Hematopoietic multipotent progenitor cell treated with erythropoietin and hydrocortisone succinate and interleukin-3 and kit ligand, for 4 days (in vitro differentiated cells): ENCODE data around the gene ENPP3.
A peak's percentile ranks its signal among the peaks of the same experiment; 100 is the strongest.
"Not testable (repeated sequence)": the region's sequence is repeated elsewhere in the genome, so short reads cannot be mapped to it uniquely, and the experiment has no call there.

ENCODE experiments used
- DNase-seq: peaks from one replicate; pipeline ENCODE4 v3.0.0-alpha.2; 2015

The ENPP3 gene

GRCh38 chr6:131692031-131692430, 54.9 kb downstream of the ENPP3 start:
- no peak for DNase-seq

- no peak for DNase-seq
Observed at GRCh38 chr6:131692589-131692988, 55.5 kb downstream of the ENPP3 start.

DNA sequence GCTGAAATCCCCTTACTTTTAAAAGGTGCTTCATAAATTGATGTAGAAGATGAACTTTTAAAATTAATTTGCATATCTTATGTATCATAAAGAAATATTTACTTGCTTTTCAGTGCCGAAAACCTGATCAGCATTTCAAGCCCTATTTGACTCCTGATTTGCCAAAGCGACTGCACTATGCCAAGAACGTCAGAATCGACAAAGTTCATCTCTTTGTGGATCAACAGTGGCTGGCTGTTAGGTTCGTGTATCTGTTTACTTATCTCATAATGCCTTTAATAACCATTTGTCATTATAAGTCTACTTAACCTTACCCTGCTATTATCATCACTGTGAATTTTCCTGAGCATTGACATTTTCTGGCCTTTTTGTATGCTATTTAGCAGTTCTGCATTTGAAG, 56.3 kb downstream of the ENPP3 start:
- no peak for DNase-seq

DNA sequence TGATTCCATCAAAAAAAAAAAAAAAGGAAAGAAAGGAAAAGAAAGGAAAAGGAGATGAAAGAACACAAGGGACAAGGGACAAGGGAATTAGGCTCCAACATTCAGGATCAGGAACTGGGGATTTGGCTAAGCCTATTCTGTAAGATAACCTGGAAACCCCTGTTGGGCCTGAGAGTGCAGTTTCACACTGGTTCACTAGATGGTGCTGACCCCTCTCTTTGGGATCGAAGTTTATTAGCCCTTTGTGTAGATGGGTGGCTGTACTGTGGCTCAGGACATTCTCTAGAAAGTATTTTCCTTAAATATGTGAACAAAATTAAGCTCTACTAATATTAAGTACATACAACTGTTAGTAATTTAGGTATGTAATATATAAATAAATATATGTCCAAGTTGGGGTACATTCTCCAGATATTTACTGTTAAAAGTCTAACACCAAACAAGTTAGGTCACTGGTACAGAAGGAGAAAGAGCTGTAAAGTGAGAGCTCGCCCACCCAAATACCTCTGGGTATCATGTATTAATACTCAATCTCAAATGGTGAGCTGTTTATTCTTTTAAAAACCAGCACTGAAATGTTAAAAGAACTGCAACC, 57.8 kb downstream of the ENPP3 start:
- peak; percentile 77 for DNase-seq

DNA sequence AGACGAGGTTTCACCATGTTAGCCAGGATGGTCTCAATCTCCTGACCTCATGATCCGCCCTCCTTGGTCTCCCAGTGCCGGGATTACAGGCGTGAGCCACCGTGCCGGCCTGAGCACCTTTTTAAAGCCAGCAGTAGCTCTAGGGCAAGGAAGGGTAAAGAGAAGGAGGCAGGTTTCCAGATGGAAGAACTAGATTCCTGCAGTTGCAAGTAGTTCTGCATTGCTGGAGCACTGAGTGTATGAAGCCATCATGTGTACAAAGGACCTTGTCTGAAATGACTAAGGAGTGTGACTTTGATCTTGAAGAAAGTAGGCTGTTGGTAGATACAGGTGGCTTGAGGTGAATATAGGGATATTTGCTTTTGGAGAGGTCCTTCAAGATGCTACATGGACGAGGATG, 59.9 kb downstream of the ENPP3 start:
- no peak for DNase-seq

DNA sequence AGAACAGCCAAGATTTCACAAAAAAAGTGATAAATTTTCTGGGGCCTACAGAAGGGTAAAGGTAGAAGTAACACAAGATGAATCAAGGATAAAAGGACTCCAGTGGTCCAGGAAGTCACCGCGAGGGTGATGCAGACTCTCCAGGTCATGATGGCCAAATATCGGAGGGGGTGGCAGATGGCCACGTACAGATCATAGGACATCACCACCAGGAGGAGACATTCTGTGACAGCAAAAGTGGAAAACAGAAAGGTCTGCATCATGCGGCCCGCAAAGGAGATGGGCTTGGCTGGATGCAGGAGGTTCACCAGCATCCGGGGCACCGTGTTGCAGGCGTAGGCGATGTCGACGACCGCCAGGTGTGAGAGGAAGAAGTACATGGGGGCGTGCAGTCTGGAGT, 63.7 kb downstream of the ENPP3 start:
- not testable (repeated sequence) for DNase-seq

GRCh38 chr6:131703905-131704304, 66.8 kb downstream of the ENPP3 start:
- DNase-seq: not testable (repeated sequence)

- DNase-seq: not testable (repeated sequence)
Observed at GRCh38 chr6:131710917-131711316, 73.8 kb downstream of the ENPP3 start, which contains the start of gene CTAGE9. Gene CTAGE9 (minus strand): TSS chr6:131711017. CDS start chr6:131711017, 0 bp downstream.

- not testable (repeated sequence) for DNase-seq
Observed at GRCh38 chr6:131715567-131715966, 78.5 kb downstream of the ENPP3 start.

- DNase-seq: no peak
Observed at GRCh38 chr6:131717836-131718542, 80.9 kb downstream of the ENPP3 start.

DNA sequence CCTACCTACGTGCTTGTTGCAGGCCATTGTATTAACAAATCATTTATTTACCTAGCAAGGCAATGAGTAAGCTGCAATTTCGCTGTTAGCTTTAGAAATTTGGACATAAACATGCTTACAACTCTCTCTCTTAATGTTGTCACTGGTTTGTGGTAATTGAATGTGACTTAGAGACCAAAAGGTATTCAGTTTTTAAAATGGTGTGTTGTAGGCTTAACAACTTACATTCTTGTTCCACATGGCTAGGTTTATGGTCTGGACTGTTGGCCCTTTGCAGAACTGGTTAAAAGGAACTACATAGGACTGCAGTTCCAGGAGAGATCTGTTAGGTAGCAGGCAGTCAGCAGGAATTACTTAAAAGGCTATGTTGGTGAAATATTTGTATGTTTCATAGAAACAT, 84.1 kb downstream of the ENPP3 start:
- DNase-seq: no peak

- no peak for DNase-seq
Observed at GRCh38 chr6:131724114-131724513, 87.0 kb downstream of the ENPP3 start.

DNA sequence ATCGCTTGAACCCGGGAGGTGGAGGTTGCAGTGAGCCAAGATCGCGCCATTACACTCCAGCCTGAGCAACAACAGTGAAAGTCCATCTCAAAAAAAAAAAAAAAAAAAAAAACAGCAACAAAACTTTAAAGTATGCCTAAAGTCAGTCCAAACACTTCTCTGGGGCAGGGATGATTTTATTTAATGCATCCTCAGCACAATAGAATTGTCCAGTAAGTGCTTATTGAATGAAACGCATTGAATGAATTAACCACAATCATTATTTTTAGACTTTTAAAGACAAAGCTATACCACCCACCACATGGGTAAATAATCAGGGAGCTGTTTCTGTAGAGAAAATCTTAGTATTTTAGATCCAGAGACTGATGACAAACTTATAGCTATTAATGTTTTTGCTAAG, 90.4 kb downstream of the ENPP3 start:
- DNase-seq: no peak

- no peak for DNase-seq
Observed at GRCh38 chr6:131727868-131728267, 90.8 kb downstream of the ENPP3 start.

GRCh38 chr6:131728296-131728939, 91.3 kb downstream of the ENPP3 start:
- DNase-seq: peak; percentile 6

- no peak for DNase-seq
Observed at GRCh38 chr6:131729550-131729949, 92.4 kb downstream of the ENPP3 start.

DNA sequence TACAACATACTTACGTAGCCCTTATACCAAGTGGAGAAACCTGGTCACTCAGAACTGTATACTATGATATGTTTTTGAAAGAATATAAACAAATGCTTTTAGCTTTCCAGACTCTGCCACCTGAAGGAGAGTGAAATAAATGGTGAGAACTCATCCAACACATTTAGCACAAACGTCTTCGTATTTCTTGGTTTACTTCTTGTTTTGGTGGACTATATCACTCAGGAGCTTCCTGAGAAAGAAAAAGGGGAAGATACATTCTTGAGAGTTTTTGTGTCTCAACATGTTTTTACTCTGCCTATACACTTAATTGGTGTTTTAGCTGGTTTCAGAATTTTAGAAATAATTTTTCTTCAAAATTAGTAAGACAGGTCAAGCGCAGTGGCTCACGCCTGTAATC, 93.2 kb downstream of the ENPP3 start:
- peak; percentile 11 for DNase-seq

DNA sequence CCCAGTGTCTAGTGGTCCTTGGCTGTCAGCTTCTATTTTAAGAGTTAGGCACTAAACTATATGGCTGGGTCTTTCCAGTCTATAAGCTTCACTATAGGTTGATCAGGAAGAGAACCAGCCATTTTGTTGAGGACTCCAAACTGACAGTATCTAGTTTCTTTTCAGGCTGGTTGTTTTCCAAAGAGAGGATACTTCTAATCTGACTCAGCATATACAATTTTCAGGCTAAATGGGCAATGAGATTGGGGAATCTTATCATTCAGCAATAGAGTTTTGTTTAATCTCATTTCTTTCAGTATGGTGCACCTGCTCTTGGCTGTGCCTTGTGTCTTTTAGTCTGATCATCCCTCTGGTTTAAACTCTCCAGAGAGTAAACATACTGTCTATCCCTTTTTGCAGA, 94.1 kb downstream of the ENPP3 start:
- no peak for DNase-seq

DNA sequence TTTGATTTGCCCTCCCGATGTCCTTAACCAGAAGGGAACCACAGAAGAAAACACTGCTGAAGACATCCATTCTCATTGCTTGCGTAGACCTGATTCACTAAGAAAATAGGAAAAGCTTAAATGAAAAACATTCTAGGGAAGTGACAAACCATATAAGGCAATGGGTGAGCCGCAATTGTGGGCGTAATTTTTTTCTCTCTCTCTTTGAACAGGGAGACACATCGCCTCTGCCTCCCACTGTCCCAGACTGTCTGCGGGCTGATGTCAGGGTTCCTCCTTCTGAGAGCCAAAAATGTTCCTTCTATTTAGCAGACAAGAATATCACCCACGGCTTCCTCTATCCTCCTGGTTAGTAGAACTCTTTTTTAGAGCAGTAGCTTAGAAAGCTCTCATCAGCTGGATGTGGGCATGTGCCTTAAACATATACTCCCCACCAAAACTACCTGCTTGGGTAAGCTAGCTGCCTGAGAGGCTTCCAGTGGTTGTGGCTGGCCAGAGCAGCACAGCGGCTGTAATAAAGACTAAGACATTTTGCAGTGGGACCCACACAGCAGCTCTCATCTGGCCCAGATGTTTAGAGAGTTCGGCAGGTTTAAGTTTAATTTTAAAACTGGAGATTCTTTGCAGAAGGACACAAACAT, 96.4 kb downstream of the ENPP3 start:
- no peak for DNase-seq

DNA sequence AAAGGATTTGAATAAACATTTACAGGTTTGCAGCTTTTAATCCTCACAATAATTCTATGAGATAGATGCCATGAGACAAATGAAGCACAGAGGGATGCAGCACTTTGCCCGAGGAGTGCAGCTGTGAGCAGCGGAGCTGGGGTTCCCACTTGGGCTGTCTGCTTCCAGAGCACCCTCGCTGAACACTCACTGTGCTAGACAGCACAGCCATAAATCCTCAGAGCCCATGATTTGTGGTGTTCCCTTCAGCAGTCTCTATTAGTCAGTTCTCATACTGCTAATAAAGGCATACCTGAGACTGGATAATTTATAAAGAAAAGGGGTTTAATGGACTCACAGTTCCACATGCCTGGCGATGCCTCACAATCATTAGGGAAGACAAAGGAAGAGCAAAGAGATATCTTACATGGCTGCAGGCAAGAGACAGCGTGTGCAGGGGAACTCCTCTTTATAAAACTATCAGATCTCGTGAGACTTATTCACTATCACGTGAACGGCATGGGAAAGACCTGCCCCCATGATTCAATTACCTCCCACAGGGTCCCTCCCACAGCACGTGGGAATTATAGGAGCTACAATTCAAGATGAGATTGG, 99.0 kb downstream of the ENPP3 start:
- no peak for DNase-seq

DNA sequence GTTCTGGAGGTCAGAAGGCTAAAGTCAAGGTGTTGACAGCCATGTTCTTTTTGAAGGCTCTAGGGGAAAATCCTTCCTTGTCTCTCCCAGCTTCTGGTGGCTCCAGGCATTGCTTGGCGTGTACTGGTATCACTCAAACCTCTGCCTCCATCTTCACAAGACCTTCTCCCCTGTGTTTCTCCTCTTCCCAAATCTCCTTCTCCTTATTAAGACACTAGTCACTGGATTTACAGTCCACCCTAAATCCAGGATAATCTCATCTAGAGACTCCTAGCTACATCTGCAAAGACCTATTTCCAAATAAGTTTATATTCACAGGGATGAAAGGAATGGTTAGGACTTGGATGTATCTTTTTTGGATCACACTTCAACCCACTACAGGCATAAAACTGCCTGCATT, 99.7 kb downstream of the ENPP3 start:
- no peak for DNase-seq

DNA sequence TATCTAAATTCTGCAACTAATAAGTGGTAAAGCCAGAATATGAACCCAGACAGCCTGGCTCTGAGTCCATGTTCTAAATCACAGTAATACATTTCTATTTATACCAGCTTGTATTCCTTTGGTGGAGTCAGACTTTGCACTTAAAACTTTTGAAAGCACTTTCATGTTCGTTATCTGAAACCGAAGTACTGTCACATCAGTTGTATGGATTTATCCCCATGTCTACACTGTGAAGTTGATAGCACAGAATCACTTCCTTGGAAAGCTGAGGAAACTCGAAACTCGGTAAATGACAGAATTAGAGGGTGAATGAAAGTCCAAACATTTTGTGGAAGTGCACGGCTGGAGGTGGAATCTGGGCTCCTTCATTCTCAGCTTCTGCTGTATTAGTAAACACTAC, 102.0 kb downstream of the ENPP3 start:
- DNase-seq: no peak

- DNase-seq: no peak
Observed at GRCh38 chr6:131740161-131740560, 103.1 kb downstream of the ENPP3 start.
